DMS153 treated with DMSO at 0.1 percent for 48 hours (cell line): ENCODE results near the gene CD86.

Source experiments
- DNase-seq: peaks from one replicate; lab custom pipeline; 2025; ENCODE audit not compliant: unreplicated experiment; lab: John Stamatoyannopoulos, UW

Gene CD86

GRCh38 chr3:122058294-122058693 lies 3.1 kb downstream of the CD86 start:
- DNase-seq: no peak

- DNase-seq: no peak
Measured at GRCh38 chr3:122060040-122060698, 5.0 kb downstream of the CD86 start.

DNA sequence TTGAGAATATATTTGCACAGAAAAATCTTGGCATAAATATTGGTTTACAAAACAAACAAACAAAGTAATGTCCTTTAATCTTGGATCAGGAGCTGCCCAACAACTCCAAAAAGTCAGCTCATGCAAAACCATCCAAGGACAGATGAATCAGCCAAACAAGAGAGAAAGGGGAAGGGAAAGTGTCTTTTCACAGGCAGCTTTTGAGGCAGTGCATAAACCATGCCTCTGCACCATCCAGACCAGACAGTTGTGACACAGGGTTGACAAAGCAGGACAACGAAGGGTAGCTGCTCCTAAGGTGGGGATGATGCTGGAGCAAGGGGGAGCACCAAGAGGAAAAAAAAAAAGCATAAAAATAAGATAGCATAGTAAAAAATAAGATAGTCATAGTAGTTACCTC lies 8.7 kb downstream of the CD86 start:
- DNase-seq: no peak

DNA sequence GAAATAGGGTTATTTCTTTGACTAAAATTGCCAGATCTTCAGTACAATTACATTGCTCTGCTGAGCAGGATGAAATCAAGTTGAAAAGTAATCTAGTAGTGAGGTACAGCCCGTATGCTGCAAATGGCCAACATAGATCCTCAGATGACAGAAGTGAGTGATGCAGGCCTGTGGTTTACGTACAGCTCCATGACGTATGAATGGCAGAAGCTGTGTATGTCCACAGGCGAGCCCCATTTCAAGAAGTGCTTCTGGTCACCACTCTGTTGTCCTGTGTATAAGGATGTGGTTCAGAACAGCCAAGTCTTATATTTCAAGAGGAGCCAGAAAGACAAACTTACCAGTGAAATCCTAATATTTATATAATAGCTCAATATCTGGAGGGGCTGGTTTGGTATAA lies 9.2 kb downstream of the CD86 start:
- DNase-seq: no peak

DNA sequence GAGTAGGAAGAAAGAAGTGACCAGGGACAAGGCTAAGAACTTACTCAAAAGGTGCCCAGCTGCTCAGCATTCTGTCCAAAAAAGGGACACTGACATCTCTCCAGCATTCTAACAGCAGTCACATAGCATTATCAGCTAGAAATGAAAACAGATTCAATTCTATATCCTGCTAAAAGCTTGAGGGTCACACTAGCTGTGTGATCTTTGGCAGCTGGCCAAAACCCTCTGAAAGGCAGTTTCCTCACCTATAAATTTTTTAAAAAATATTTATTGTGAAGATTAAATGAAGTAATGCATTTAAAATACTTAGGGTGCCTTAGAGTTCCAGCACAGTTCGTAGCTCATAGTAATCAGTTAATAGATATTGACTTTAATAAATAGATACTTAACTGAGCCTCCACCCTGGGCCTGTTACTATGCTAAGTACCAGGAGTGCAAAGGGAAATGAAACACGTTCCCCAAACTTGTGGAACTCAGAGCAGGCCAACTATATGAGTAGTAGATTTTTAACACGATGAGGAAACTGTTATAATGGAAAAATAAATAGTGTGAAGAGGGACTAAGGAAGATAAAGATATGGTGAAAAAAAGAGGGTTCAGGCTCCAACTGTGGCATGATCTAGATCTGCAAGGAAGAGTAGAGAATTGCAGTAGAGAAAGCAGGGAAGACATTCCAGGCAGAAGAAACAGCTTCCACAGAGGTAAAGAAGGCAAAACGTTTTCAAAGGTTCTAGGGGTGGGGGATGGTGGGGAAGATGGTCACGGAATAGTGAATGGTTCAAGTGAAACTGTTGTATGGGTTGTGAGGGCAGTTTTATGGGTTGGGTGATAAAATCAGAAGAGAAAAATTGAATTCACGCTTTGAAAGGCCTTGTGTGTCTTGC lies 11.4 kb downstream of the CD86 start:
- DNase-seq: no peak

DNA sequence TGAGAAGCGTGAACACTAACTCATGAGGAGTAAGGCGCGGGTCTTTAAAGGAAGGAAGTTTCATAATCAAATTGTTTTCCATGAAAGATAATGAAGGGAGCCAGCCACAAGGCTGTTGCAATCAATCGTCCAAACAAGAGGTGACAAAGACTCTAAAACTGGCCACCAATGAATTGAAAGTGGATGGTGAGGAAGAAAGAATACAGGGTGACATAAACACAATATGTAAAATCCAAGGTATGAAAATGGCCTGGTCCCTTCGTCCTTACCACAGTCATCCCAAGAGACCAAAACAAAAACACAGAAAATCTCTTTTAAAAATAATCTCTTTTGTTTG lies 12.0 kb downstream of the CD86 start:
- no peak for DNase-seq

DNA sequence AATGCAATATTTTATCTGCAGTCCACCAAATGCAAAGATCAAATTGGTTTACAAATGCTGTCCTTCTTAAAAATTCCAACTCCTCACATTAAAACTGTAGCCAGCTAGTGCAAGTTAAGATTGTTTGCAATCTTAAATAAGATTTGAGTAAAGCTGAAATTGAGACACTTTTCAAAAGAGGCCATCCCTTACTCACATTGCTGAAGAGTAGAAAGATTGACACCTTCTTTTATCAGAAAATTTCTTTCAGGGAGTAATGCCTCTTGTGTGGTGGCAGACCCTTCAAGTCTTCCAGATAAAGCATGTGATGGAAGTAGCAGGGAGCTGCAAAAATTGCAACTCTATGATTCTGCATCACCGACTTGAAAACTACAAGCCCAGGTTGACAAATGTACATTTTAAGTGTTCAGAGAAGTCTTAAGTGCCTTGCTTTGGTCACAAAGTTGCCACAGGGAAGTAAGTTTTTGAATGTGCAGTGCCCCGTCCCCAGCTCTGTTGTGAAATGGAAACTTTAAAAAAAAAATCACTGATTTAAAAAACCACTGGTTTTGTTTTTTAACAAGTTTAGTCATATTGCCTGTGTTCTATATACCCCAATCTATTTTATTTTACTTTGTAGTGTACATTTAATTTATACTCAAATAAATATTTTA lies 12.6 kb downstream of the CD86 start:
- DNase-seq: no peak

DNA sequence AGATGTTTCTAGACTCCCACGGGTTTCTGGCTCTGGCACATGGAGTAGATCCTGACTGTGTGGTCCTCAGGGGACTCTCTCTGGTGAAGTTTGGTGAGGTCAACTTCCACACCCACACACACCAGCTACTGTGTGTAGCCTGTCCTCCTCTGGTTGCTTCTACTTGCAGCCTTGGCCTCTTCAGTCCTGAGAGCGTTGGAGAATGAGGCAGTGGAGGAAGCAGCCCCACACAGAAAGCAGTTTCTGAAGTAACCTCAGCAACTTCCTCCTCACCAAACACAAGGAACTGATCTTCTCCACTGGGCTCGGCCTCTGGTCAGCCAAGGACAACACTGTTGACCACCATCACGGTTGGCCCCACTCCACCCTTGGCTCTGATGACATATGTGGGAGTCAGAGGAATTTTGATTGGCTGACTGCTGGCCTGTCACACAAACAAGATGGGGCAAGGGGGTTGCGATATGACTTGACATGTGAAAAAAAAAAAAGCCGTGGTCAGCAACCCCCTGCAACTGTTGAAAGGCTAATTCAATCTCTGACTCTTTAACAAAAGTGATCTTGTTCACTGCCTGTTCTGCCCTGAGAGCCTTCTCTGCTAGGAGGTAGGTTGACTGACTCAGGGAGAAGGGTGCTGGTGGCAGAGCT lies 19.6 kb downstream of the CD86 start:
- no peak for DNase-seq

- no peak for DNase-seq
Measured at GRCh38 chr3:122076491-122077292, 21.5 kb downstream of the CD86 start.

GRCh38 chr3:122077293-122078234 lies 22.4 kb downstream of the CD86 start:
- no peak for DNase-seq

GRCh38 chr3:122078235-122078935 lies 23.2 kb downstream of the CD86 start:
- DNase-seq: no peak

- no peak for DNase-seq
Measured at GRCh38 chr3:122079524-122080206, 24.5 kb downstream of the CD86 start.

- no peak for DNase-seq
Measured at GRCh38 chr3:122080207-122080587, 25.0 kb downstream of the CD86 start.

DNA sequence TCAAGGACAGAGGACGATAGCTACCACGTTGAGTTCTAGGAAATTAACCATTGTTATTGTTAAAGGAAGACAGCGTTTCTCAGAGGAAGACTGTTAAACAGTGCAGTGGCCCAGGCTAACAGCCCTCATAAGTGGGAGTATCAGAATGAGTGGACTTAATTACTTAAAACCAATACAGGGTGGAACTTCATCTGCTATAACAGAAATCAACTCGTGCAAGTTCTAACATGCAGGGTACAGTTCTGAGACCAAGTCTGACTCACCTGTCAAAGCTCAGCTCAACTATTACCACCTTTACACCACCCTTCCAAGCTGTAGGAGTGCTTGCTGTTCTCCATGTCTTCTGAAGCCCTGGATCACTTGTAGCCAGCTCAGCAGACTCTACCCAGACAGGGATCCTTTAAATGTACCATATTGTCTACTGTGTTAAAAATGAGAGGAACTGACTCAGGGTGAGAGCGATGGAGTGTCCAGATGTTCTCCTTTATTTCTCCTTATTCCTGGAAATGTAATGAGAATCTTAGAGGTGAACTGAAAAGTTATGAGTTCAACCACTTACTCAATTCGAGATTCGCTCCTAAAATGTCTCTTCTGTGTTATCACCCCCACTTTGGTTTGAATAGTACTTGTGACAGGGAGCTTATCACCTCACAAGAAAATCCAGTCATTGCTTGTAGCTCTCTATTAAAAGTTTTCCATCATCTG lies 26.5 kb downstream of the CD86 start:
- no peak for DNase-seq

DNA sequence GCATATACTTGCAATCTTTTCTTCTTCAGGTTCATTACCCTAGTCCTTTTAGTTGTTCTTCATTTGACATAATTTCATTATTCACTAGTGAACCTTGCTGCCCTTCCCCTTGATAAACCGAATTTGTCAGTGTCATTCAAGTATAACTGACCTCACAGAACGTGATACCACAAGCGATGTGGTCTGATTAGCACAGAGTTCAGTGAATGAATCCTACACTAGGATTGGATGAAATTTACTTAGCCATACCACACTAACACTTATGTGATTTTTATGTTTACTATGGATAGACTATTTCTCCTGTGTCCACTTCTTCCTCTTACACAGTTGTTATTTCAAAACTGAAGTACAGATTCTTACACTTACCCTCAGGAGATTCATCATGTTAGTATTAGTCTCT lies 27.2 kb downstream of the CD86 start:
- no peak for DNase-seq

GRCh38 chr3:122084799-122085198 lies 29.6 kb downstream of the CD86 start:
- no peak for DNase-seq

- no peak for DNase-seq
Measured at GRCh38 chr3:122085673-122086072, 30.5 kb downstream of the CD86 start.

- DNase-seq: no peak
Measured at GRCh38 chr3:122088531-122088930, 33.4 kb downstream of the CD86 start.
